GM19099 (cell line): ENCODE results near the gene TUT4.

ENCODE experiments used
- POLR2A ChIP-seq: IDR thresholded peaks from 3 replicates; pipeline ENCODE4 v1.6.1; 2011; ENCODE audit warnings: low read depth; ENCODE audit not compliant: insufficient read length; ENCODE audit errors: extremely low read depth

The TUT4 gene

DNA sequence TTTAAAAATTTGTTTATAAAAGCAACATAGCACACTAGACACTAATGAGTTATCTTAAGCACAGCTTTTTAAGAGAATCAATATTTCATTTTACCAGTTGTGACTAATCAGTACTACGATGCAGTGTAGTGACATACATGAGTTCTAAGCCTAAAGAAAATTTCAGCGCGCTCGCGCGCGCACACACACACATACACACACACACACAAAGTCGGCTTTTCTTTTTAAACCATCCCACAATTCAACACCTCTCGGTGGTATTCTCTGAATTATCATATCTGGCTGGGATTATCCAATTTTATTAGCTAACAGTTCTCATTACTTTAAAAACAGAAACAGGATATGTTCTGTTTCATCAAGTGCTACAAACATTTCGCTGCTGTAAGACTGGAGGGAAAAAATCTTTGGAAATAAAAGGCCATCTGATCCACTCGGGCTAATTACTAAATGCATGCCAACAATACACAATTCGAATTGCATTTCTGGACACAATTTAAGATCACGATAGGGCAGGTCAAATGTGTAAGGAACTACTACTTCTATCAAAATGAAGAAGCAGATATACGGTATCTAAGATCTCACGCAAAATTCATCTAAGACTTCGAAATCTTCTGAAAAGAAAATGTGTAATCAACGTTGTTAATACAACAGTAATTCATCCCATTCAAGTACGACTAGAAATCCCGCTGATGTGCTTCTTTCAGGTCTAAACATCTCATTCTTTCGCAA is 1.2 kb downstream of the TUT4 start:
- TF ChIP-seq POLR2A, result no peak

DNA sequence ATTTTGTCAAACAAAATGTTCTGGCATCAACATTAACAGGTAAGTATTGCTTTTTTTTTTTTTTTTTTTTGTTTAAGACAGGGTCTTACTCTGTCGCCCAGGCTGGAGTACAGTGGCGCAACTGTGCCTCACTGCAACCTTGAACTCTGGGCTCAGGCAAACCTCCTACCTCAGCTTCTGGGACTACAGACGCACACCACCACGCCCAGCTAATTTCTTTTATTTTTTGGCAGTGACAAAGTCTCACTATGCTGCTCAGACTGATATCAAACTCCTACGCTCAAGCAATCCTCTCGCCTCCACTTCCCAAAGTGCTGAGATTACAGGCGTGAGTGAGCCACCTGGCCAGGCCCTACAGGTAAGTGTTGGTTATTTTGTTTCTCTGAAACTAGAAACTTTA is 2.4 kb downstream of the TUT4 start:
- no peak for TF ChIP-seq POLR2A

DNA sequence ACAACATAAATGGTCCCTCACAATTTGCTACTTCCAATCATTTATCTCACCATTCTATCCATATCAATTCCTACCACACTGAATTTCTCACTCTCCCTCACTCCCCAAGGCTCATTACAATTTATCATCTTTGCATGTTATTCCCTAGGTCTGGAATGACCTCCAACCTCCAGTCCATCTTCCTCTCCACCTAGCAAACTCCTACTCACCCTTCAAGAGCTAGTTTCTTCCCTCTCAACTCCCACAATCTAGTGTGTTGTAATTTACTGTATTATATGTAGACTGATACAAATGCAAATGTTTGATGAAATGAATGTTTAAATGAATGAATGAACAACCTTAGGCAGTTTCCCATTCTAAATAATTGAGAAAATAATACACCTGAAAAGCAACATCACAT is 3.6 kb downstream of the TUT4 start:
- no peak for TF ChIP-seq POLR2A

GRCh38 chr1:52546852-52547251 is 6.0 kb downstream of the TUT4 start:
- TF ChIP-seq POLR2A, result no peak

DNA sequence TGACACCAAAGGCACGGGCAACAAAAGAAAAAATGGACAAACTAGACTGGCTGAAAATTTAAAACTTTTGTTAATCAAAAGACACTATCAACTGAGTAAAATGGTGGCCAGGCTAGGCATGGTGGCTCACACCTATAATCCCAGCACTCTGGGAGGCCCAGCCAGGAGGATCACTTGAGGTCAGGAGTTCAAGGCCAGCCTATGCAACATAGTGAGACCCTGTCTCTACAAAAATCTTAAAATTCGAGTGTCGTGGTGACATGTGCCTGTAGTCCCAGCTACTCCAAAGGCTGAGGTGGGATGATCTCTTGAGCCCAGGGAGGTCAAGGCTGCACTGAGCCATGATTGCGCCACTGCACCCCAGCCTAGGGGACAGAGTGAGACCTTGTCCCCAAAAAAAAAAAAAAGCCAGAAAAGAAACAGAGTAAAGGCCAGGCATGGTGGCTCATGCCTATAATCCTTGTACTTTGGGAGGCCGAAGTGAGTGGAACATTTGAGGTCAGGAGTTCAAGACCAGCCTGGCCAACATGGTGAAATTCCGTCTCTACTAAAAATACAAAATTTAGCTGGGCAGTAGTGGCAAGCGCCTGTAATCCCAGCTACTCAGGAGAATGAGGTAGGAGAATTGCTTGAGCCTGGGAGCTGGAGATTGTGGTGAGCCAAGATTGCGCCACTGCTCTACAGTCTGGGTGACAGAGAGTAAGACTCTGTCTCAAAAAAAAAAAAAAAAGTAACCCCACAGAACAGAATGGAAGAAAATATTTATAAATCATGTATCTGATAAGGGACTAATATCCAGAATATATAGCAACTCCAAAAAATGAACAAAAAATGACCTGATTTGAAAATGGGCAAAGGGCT is 8.0 kb downstream of the TUT4 start:
- TF ChIP-seq POLR2A, result no peak

- TF ChIP-seq POLR2A, result no peak
These were observed 10.7 kb downstream of the TUT4 start for GRCh38 chr1:52542085-52542688.

DNA sequence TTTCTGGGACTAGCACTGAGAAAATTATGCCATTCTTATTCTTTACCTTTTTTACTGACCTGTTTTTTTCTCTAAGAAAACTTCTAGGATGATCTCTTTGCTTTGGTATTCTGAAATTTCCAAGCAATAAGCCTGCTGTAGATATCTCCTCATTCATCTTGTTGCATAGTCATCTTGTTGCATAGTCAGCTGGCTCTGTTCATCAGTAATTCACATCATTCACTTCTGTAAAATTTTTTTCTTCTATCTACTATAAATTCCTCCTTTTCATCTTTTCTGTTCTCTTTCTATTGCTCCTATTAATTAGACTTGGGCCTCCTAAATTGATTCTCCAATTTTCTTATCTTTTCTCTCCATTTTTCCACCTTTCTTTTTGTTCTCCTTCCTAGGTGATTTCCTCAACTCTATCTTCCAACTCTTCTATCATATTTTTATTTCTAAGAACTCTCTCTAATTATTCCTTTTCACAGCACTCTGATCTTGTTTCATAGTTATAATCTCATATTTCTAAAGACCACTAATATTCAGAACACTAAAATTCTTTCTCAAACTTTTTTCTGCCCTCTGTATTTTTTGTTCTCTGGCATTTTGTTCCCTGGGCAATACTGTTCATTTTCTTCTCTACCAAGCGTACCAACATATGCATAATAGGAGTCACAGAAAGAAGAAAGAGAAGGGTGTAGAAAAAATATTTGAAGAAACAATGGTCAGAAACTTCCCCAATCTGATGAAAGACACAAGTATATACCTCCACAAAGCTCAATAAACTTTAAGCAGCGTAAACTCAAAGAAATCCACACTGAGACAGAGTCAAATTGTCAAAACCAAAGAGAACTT is 17.7 kb downstream of the TUT4 start:
- no peak for TF ChIP-seq POLR2A

- no peak for TF ChIP-seq POLR2A
These were observed 19.2 kb downstream of the TUT4 start for GRCh38 chr1:52533713-52534112.

- no peak for TF ChIP-seq POLR2A
These were observed 20.1 kb downstream of the TUT4 start for GRCh38 chr1:52532731-52533327.

DNA sequence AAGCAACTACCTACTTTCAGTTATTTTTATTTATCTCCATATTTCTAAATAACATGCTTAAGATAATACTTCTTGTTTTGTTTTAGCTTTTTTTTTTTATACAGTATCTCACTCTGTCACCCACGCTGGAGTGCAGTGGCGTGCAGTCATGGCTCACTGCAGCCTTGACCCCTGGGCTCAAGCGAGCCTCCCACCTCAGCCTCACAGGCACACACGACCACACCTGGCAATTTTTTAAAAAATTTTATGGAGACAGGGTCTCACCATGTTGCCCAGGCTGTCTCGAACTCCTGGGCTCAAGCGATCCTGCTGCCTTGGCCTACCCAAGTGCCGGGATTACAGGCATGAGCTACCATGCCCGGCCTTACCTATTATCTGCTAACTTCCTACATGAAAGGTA is 20.6 kb downstream of the TUT4 start:
- TF ChIP-seq POLR2A, result no peak

GRCh38 chr1:52531249-52531872 is 21.5 kb downstream of the TUT4 start:
- no peak for TF ChIP-seq POLR2A

GRCh38 chr1:52530563-52531144 is 22.2 kb downstream of the TUT4 start:
- no peak for TF ChIP-seq POLR2A

DNA sequence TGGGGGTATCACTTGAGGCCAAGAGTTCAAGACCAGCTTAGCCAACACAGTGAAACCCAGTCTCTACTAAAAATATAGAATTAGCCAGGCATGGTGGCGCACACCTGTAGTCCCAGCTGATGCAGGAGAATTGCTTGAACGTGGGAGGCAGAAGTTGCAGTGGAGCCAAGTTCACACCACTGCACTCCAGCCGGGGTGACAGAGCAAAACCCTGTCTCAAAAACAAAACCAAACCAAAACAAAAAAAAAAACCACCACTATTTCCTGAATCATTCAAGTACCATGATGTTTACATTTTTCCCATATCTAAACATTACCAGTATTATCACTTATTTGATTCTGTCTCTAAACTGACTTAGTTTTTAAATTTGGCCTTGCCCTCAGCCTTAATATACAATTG is 29.5 kb downstream of the TUT4 start:
- TF ChIP-seq POLR2A, result no peak

DNA sequence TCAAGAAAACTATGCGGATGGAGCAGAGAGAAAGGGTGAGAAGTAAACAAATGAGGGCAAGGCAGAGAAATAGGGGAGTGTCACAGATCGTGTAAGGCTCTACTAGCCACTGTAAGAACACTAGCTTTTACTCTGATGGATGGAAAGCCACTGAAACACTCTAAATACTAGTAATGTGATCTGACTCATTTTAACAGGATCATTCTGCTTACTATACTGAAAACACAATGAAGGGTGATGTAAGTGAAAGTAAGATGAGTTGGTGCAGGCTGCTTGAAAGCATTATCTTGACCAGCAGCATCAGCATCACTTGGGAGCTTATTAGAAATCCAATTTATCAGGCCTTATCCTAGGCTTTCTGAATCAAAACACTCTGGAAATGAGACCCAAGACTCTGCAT is 32.7 kb downstream of the TUT4 start:
- no peak for TF ChIP-seq POLR2A
